Embryonic facial prominence (tissue), 1 donor: ENCODE results near the gene KCNA10.
"Not testable (repeated sequence)": the region's sequence is repeated elsewhere in the genome, so short reads cannot be mapped to it uniquely, and the experiment has no call there.

ENCODE experiments used
- DNase-seq: peaks from one replicate; pipeline ENCODE4 v3.0.0-alpha.2; 2016; ENCODE audit errors: extremely low spot score

The KCNA10 gene

GRCh38 chr1:110535985-110536384, 17.0 kb upstream of the KCNA10 start:
- DNase-seq: no peak

- DNase-seq: no peak
These were observed 14.3 kb upstream of the KCNA10 start for GRCh38 chr1:110533230-110533629.

- DNase-seq: no peak
These were observed 10.0 kb upstream of the KCNA10 start for GRCh38 chr1:110529011-110529410.

GRCh38 chr1:110526201-110526780, 7.3 kb upstream of the KCNA10 start:
- no peak for DNase-seq

- DNase-seq: no peak
These were observed 6.2 kb upstream of the KCNA10 start for GRCh38 chr1:110525249-110525595.

- no peak for DNase-seq
These were observed 5.6 kb upstream of the KCNA10 start for GRCh38 chr1:110524311-110525248.

GRCh38 chr1:110523011-110523410, 4.0 kb upstream of the KCNA10 start:
- DNase-seq: no peak

- DNase-seq: no peak
These were observed 3.6 kb upstream of the KCNA10 start for GRCh38 chr1:110522560-110522959.

- no peak for DNase-seq
These were observed 1.9 kb upstream of the KCNA10 start for GRCh38 chr1:110520827-110521226.

GRCh38 chr1:110515891-110516290, 3.1 kb downstream of the KCNA10 start:
- no peak for DNase-seq

GRCh38 chr1:110515041-110515440, 3.9 kb downstream of the KCNA10 start:
- DNase-seq: no peak

- no peak for DNase-seq
These were observed 5.5 kb downstream of the KCNA10 start for GRCh38 chr1:110513511-110513910.

- no peak for DNase-seq
These were observed 7.5 kb downstream of the KCNA10 start for GRCh38 chr1:110511436-110511835.

- DNase-seq: not testable (repeated sequence)
These were observed 8.1 kb downstream of the KCNA10 start for GRCh38 chr1:110510921-110511320.

GRCh38 chr1:110509655-110510054, 9.3 kb downstream of the KCNA10 start:
- no peak for DNase-seq

- no peak for DNase-seq
These were observed 10.7 kb downstream of the KCNA10 start for GRCh38 chr1:110508028-110508940.

GRCh38 chr1:110506541-110506940, 12.4 kb downstream of the KCNA10 start:
- no peak for DNase-seq

GRCh38 chr1:110505596-110505995, 13.4 kb downstream of the KCNA10 start:
- no peak for DNase-seq

GRCh38 chr1:110504226-110504625, 14.7 kb downstream of the KCNA10 start:
- DNase-seq: no peak

GRCh38 chr1:110503471-110503870, 15.5 kb downstream of the KCNA10 start:
- no peak for DNase-seq

GRCh38 chr1:110502402-110503151, 16.4 kb downstream of the KCNA10 start:
- DNase-seq: no peak
